Right lobe of liver (tissue), 6 donors: ENCODE measurements around the gene TSHZ3. TPM values are rescaled to one million over a fixed set of nuclear protein-coding genes. Genes with fewer than 3 reads are reported as not detected.

Experiments used
- ATAC-seq, 4 donors: fragments of 200-7000 bp; cut with Tn5 transposase; one replicate each; pipeline ENCODE4 v1.9.1; 2020; ENCODE audit warnings: mild to moderate bottlenecking in 4 of 4, moderate library complexity in 4 of 4
- DNase-seq, 3 donors: peaks; one replicate each; pipeline ENCODE4 v3.0.0-alpha.2; 2020
- H3K27ac ChIP-seq, 3 donors: fragments of 200-600 bp; one replicate each; pipeline ENCODE4 v1.8.0; 2022
- H3K27me3 ChIP-seq, 2 donors: fragments of 200-600 bp; one replicate each; pipeline ENCODE4 v1.8.0; 2022
- H3K36me3 ChIP-seq, 4 donors: fragments of 200-600 bp; sonication (generic) in 1 of 4; one replicate each; pipeline versions ENCODE4 v1.5.1 to v1.8.0; 2017 to 2022; ENCODE audit warnings: control low read depth in 1 of 4
- H3K4me1 ChIP-seq, 4 donors: fragments of 200-600 bp; sonication (generic) in 1 of 4; one replicate each; pipeline versions ENCODE4 v1.5.1 to v1.8.0; 2017 to 2022; ENCODE audit warnings: control low read depth in 1 of 4
- H3K4me3 ChIP-seq, 3 donors: fragments of 200-600 bp; one replicate each; pipeline ENCODE4 v1.8.0; 2022
- H3K9me3 ChIP-seq, 4 donors: fragments of 200-600 bp; sonication (generic) in 1 of 4; one replicate each; pipeline versions ENCODE4 v1.5.1 to v1.8.0; 2017 to 2022; ENCODE audit warnings: control low read depth in 1 of 4
- CTCF ChIP-seq, 4 donors: fragments of 200-600 bp in 3 of 4; fragments of 450-650 bp in 1 of 4; IDR thresholded peaks; one replicate each; pipeline versions ENCODE4 v1.5.1 to v1.8.0; 2016 to 2022; ENCODE audit warnings: antibody characterized with exemption in 4 of 4, mild to moderate bottlenecking in 2 of 4
- POLR2A ChIP-seq: fragments of 450-650 bp; IDR thresholded peaks from one replicate; pipeline ENCODE4 v1.6.1; 2017; ENCODE audit warnings: antibody characterized with exemption, mild to moderate bottlenecking
- WGBS: methylation state at CpG from one replicate; pipeline ENCODE4 v1.1.6; 2018; ENCODE audit warnings: low coverage, low lambda C conversion rate; ENCODE audit not compliant: insufficient coverage; ENCODE audit errors: missing lambda C conversion rate; 5-methylcytosine and 5-hydroxymethylcytosine counted together
- intact Hi-C, 2 donors: fragments of 100-400 bp; cut with DNase I; formaldehyde crosslinking; loops; one replicate each; pipeline versions ENCODE4 v1.11.2 to v1.14.1; 2022
- total RNA-seq, 6 experiments: library from RNA; depleted of rRNA in 2 of 6; stranded (reverse); fragments of >200 nt in 2 of 6; fragmentation: NEBNext Ultra II Directional in 3 of 6; extraction: Animal tissue kit (Norgen Biotek cat#: 25700) in 3 of 6; gene quantifications; one replicate each; pipeline versions ENCODE4 v1.1.0 to v1.2.4, GENCODE V29; 2016 to 2023
- donor health status: DM: no; HTN: yes; CAD: no.
- donor health status: DM: no; HTN: no; CAD: no.
- donor health status: DM: no; HTN: no; CAD: no.
- donor health status: DM: no; HTN: yes; CAD: no.
- donor health status: DM: no; HTN: yes; CAD: no.

The TSHZ3 gene
- total RNA-seq, 6 experiments from 2014 or later, result 1.2 to 1.6 (median 1.3) TPM

GRCh38 chr19:31328238-31328637 lies 21.0 kb downstream of the TSHZ3 start:
- intact Hi-C loops, result no loop called here

GRCh38 chr19:31326329-31327028 lies 22.8 kb downstream of the TSHZ3 start:
- Histone ChIP-seq H3K36me3 (no peaks in the 10 kb centered on the region), H3K4me1 (no peaks in the 10 kb centered on the region), H3K27ac (no peak overlapping the region)

More at GRCh38 chr19:31328238-31328637, 21.0 kb downstream of the TSHZ3 start:
- H3K9me3 ChIP-seq, result no peaks in the 10 kb centered on the region
- H3K36me3 ChIP-seq, result no peaks in the 10 kb centered on the region
- ATAC-seq (no peak), DNase-seq (no peak)
- H3K27ac ChIP-seq, result no peak overlapping the region
- no peaks in the 10 kb centered on the region for H3K27me3 ChIP-seq
- 45% methylated on average over 1 of the region's 4 CpGs for WGBS
- TF ChIP-seq CTCF (IDR thresholded peaks at IDR 0.05), result no peak
- TF ChIP-seq POLR2A, result no peak
- no peak overlapping the region for H3K4me3 ChIP-seq
- H3K4me1 ChIP-seq, result no peaks in the 10 kb centered on the region

GRCh38 chr19:31325342-31325741 lies 23.9 kb downstream of the TSHZ3 start:
- H3K36me3 ChIP-seq, result no peaks in the 10 kb centered on the region
- WGBS, result 74% methylated on average over 11 of the region's 11 CpGs
- no peak overlapping the region for H3K4me3 ChIP-seq
- no peak for TF ChIP-seq CTCF (IDR thresholded peaks at IDR 0.05)
- no peak for TF ChIP-seq POLR2A
- H3K27ac ChIP-seq, result no peak overlapping the region
- H3K27me3 ChIP-seq, result no peaks in the 10 kb centered on the region
- no peak for ATAC-seq
- DNase-seq, result no peak
- H3K4me1 ChIP-seq, result no peaks in the 10 kb centered on the region
- H3K9me3 ChIP-seq, result no peaks in the 10 kb centered on the region
- intact Hi-C loops, result no loop called here

More at GRCh38 chr19:31326329-31327028, 22.8 kb downstream of the TSHZ3 start:
- intact Hi-C loops, result no loop called here
- WGBS, result 38% methylated on average over 3 of the region's 14 CpGs
- ATAC-seq (no peak), DNase-seq (no peak)
- TF ChIP-seq POLR2A (no peak), CTCF (IDR thresholded peaks at IDR 0.05) (no peak)
- Histone ChIP-seq H3K27me3 (no peaks in the 10 kb centered on the region), H3K4me3 (no peak overlapping the region), H3K9me3 (no peaks in the 10 kb centered on the region)

- WGBS, result 39% methylated on average over 3 of the region's 3 CpGs
- H3K4me3 ChIP-seq, result no peak overlapping the region
- no peaks in the 10 kb centered on the region for H3K27me3 ChIP-seq
- H3K9me3 ChIP-seq, result no peaks in the 10 kb centered on the region
- ATAC-seq (no peak), DNase-seq (no peak)
- no peak for TF ChIP-seq CTCF (IDR thresholded peaks at IDR 0.05)
- no peak for TF ChIP-seq POLR2A
- H3K4me1 ChIP-seq, result no peaks in the 10 kb centered on the region
- H3K27ac ChIP-seq, result no peak overlapping the region
- H3K36me3 ChIP-seq, result no peaks in the 10 kb centered on the region
- intact Hi-C loops, result no loop called here
Measured at GRCh38 chr19:31319465-31319864, 29.8 kb downstream of the TSHZ3 start.
